GM18867 (cell line): ENCODE measurements around the gene ABHD18.
"Not testable (repeated sequence)": the region's sequence is repeated elsewhere in the genome, so short reads cannot be mapped to it uniquely, and the experiment has no call there.

ENCODE experiments used
- ATAC-seq: cut with Tn5 transposase; IDR thresholded peaks from one replicate; pipeline ENCODE4 v1.9.1; 2021; ENCODE audit warnings: mild to moderate bottlenecking, moderate library complexity; ENCODE audit not compliant: unreplicated experiment

ABHD18 gene

GRCh38 chr4:128061566-128062536 is 96.6 kb downstream of the ABHD18 start:
- peak; percentile 40 for ATAC-seq

GRCh38 chr4:128066453-128066820 is 101.2 kb downstream of the ABHD18 start:
- not testable (repeated sequence) for ATAC-seq

- ATAC-seq: peak; percentile 47
Measured at GRCh38 chr4:128068918-128069317, 103.7 kb downstream of the ABHD18 start.

- no peak for ATAC-seq
Measured at GRCh38 chr4:128076464-128076863, 111.3 kb downstream of the ABHD18 start.
